Neural progenitor cell (in vitro differentiated cells): ENCODE results near the gene WDR70.

Experiments
- CTCF ChIP-seq: fragments of 200-600 bp; sonication (generic); IDR thresholded peaks from 2 replicates; pipeline ENCODE4 v1.5.1; 2017; ENCODE audit warnings: antibody characterized with exemption, mild to moderate bottlenecking
- EZH2 ChIP-seq: fragments of 200-600 bp; sonication (generic); IDR thresholded peaks from 2 replicates; pipeline ENCODE4 v1.6.1; 2017; ENCODE audit warnings: antibody characterized with exemption, mild to moderate bottlenecking, moderate library complexity

DNA sequence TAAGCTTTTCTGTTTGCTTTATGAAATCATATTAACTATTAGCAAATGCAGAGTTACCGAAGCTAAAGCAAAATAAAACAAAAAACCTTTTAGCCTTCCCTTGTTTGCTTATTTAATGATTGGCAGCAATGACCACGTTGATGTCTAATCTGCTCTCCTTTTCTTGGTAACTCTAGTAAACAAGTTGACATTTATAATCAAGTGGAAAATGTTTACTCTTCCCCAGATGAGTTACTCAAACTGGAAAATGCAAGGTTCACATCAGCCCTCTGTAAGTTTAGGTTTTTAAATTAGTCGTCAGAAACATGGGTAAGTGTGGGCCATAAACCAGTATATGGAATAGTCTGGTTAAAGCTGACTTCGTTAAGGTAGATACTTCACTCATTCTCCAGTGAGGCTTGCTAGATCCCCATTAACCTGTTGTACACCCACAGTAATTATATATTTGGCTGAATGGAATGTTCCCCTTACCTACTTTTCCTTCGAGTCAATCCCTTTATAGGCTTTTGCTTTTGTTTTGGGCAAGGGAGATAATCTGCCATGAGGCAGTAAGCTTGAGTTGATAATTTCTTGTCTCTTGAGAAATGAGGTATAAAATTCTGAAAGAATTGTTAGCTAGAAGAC, 359.9 kb downstream of the WDR70 start:
- TF ChIP-seq CTCF (no peak), EZH2 (no peak)
